NCI-H526 (cell line): Measurements from ENCODE around the gene NXPE3.
A peak's percentile ranks its signal among the peaks of the same experiment; 100 is the strongest.
"Not testable (repeated sequence)": the region's sequence is repeated elsewhere in the genome, so short reads cannot be mapped to it uniquely, and the experiment has no call there.

Source experiments
- DNase-seq, 2 experiments: peaks; one replicate each; lab custom pipeline; 2025; lab: John Stamatoyannopoulos, UW

NXPE3 gene

DNA sequence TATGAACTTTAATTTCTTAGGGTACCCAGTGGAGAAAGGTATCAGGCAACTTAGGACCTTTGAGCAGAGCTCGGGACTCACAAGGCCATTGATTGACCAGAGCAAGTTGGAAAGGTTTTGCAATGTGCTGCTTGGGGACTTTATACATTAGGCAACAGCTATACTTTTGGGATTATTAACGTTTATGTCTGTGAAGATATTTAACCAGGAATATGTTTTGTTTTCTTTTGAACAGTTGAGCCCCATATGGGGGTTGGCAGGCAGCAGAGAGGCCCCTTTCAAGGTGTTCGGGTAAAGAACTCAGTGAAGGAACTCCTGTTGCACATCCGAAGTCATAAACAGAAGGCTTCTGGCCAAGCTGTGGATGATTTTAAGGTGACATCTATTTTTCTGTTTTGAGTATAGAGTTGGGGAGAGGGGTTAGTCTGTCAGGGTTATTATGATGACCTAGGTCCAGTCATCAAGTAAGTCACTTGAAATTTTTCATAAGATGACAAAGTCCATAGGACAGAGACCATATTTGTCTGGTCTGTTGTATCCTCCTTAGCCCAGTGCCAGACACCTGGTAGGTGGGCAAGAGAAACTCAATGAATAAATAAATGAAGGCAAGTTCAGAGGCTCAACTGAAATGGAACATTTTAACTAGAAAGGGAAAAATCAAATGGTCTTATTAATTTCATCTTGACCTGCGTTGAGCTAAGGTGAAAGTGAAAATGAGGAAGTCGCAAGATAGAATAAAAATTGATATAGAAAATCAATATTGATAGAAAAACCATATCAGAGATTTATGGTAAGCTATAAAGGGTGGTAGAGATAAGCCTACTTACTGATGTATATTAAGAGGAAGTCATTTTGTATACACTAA lies 73.1 kb downstream of the NXPE3 start:
- DNase-seq, result no peak

DNA sequence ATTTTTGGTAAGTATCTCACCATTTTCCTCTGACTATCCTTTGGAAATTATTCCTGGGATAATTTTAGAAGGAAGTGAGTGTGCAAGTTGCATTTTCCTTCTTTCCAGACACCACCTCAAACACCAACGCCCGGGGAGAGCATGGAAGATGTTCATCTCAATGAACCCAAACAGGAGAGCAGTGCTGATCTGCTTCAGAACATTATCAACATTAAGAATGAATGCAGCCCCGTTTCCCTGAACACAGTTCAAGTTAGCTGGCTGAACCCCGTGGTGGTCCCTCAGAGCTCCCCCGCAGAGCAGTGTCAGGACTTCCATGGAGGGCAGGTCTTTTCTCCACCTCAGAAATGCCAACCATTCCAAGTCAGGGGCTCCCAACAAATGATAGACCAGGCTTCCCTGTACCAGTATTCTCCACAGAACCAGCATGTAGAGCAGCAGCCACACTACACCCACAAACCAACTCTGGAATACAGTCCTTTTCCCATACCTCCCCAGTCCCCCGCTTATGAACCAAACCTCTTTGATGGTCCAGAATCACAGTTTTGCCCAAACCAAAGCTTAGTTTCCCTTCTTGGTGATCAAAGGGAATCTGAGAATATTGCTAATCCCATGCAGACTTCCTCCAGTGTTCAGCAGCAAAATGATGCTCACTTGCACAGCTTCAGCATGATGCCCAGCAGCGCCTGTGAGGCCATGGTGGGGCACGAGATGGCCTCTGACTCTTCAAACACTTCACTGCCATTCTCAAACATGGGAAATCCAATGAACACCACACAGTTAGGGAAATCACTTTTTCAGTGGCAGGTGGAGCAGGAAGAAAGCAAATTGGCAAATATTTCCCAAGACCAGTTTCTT lies 74.2 kb downstream of the NXPE3 start:
- DNase-seq, result no peak

DNA sequence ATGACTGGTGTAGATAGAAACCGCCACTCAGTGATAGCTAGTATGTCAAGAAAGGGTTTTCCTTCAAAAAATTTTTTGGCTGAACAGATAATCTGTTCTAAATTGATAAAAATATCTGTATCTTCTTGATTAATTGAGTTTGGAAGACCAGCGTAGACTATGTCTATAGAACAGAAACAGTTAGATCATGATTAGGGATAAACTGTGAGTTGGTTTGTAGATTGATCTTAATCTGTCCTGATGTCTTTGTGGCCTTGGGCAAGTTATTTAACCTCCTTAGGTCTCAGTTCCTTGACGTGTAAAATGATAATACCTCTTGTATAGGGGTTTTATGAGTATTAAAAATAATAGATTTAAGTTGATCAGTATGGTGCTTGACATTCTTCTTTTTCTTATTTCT lies 75.0 kb downstream of the NXPE3 start:
- DNase-seq, result no peak

DNA sequence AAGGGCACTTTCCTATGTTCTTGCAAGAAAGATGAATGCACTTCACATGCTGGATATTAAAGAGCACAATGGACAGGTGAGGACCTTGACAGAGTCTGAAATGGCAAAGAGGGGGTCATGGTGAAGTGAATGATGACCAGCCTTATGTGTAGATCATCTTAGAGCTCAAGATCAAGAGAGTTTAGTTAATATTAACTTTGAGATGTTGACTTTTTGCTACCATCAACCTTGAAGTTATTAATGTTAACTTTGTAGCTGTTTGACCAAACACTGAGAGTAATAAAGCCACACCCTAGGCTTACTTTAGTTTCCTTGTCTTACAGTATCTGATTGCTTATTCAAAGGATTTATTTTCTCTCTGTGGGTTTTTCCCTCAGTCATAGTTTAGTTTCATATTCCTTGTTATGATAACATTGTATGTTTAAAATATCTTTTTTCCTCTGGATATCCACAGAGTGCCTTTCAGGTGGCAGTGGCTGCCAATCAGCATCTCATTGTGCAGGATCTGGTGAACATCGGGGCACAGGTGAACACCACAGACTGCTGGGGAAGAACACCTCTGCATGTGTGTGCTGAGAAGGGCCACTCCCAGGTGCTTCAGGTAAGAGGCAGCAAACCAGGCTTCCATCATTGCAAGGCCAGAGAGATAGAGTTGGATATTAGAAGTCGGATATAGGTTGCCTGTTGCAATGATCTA lies 75.7 kb downstream of the NXPE3 start:
- DNase-seq, result no peak

DNA sequence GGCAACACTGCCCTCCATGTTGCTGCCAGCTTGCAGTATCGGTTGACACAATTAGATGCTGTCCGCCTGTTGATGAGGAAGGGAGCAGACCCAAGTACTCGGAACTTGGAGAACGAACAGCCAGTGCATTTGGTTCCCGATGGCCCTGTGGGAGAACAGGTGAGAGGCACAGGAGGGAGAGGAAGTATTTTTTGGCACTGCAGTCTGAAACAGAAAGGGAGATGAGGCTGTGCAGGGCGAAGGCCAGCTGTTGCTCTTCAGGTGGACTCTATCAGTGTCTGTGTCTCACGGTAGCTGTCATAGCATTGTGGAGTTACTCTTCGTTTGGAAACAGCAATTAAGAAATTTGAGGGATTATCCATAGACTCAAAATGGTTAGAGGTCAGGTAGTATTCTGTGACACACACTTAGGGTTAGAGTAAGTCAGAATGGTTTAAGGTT lies 78.3 kb downstream of the NXPE3 start:
- no peak for DNase-seq

DNA sequence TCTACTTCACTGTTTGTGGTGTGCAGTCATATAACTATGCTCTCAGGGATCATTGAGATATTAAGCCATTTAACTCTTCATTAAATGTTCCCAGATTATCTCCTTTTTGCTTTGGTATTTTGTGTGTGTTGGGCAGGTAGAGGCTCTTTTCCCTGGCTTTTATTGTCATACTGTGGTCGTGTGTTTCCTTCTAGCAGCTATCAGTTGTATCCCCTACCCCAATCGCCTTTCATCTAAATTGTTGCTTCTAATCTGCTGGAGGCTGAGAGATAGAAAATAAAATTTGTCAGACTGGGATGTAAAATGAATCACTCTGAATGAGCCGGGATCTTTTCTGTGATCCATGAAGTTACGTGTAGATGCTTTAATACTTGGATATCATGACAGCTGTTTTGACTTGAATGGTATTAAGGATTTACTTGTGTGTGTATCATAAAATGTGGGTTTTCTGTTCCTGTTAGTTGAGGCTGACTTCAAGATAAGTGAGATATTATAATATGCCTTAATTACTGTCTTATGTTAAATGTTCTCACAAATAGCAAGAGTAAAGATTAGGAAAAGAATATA lies 79.5 kb downstream of the NXPE3 start:
- no peak for DNase-seq

DNA sequence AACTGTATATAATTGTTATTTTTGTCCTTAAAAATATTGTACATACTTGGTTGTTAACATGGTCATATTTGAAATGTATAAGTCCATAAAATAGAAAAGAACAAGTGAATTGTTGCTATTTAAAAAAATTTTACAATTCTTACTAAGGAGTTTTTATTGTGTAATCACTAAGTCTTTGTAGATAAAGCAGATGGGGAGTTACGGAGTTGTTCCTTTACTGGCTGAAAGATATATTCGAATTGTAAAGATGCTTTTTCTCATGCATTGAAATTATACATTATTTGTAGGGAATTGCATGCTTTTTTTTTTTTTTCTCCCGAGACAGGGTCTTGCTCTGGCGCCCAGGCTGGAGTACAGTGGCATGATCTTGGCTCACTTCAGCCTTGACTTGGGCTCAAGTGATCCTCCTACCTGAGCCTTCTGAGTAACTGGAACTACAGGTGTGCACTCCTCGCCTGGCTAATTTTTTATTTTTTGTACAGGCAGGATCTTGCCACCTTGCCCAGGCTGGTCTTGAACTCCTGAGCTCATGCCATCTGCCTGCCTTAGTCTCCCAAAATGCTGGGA lies 81.0 kb downstream of the NXPE3 start:
- DNase-seq, result no peak

DNA sequence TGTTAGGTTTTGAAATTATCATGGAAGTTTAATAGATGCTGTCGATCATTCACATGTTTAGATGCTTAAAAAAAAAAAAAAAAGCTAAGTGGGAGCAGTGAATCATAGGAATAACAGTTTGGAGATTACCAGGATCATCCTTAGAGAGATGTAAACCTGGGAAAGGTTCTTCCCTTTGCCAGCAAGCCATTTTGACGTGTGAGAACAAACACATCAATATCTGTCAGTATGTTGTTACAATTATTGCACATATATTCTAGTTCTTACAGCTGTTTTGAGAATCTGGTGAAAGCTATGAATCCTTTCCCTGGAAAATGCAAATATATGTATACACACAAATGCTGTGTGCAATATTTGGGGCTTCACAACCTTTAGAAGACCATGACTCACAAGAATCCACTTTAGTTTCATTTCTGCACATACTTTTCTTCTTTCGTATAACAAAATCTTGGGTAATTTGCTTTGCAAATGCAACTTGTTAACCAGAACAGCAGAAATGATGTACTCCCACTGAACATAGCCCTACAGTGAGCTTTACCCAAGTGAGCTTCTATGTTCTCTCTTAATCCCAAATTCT lies 82.3 kb downstream of the NXPE3 start:
- peak; percentile 15 to 36 for DNase-seq

DNA sequence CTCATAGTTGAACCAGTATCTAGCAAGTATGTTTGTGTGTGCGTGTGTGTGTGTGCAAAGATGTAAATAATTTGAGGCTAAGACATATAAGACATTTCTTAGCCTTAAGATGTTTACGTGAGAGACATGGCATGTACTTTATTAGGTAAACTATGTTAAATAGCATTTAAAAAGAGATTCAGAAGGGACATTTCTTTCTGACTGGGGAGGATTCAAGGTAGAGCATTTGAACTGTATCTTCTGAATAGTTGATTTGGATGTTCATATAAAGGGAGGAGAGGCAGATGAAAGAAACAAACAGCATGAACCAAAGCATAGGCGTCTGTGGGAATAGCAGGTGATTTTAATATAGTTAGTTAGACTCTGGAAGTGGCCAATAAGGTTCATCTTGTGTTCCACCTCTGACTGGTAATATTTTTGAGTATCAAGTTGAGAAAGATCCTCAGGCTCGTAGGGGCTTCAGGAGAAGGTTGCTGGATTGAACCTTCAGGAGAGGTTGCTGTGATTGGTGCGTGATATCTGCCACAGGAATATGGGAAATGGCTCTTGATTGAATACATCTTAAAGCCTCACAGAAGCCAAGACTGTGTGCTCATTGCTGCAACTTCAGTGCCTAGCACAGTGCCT lies 82.9 kb downstream of the NXPE3 start:
- DNase-seq, result no peak

DNA sequence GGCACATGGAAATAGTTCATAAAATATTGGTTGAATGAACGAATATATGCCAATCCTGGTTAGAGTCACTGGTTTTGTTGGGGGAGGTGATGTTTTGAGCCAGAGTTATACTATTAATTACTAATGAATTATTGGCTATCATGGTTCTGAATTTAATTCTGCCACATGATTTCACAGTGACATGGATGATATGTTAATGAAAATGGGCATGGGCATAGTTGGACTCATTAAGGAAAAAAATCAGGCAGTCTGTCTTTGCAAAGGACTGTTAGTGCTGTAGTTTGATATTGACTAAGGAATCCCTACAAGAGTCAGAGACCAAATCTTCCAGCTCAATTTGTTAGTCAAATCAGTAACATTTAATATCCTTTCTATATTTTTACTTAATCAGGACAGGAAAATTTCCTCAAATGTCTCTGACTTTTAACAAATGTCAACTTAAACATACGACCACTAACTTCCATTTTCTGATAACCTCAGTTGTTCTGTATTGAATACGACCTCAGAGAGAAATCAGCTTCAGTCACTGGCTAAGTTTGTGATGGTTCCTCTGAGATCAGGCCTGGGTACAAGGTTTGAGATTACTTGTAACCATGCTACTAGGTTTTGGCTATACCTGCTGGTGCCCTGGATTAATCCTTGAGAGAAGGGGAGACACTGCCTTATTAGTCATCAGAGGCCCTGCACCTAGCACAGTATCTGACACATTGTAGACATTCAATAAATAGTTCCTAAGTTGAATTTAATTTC lies 83.6 kb downstream of the NXPE3 start:
- peak in 1 of 2 experiments; percentile 16 for DNase-seq

DNA sequence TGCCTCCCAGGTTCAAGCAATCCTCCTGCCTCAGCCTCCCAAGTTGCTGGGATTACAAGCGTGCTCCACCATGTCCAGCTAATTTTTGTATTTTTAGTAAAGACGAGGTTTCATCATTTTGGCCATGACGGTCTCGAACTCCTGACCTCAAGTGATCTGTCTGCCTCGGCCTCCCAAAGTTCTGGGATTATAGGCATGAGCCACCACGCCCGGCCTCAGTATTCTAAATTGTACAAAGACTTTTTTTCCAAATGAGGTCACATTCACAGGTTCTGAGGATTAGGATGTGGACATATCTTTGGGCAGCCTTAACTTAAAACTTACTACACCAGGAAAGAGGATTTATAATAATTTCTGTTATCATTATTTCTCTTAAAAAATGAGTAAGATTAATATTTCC lies 85.9 kb downstream of the NXPE3 start:
- DNase-seq, result not testable (repeated sequence)

DNA sequence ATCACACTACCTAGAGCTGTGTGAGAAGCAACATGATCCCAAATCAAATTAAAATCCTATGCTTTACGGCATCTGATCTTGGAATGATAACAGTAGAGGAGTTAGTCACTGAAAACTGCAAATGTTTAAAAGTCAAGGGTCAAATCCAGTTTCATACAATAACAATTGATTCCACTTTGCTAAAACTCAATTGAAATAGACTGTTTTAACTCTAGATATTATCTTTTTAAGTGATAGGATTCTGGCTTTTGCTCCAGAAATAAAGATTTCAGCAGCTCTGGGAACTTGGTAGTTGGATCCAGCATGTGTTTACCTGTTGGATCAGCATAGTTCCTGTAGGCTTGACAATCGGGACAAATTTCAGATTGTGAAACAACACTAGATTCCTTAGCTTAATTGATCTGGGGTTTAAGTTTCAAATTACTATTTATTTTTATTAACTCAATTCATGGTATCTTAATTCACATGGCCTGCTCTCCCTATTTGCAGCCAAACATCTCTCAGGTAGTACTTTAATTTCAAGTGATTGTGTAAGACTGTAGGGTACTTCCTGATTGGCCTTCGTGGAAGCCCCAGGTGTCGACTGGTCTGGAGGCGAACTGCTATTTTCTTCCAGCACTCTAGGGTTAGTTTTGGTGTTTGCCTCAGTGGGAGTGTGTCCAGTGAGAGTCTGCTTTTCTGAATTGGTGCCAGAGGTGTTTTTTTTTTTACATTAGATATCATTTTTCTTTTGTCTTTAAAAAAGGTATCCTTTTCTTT lies 86.9 kb downstream of the NXPE3 start:
- no peak for DNase-seq

DNA sequence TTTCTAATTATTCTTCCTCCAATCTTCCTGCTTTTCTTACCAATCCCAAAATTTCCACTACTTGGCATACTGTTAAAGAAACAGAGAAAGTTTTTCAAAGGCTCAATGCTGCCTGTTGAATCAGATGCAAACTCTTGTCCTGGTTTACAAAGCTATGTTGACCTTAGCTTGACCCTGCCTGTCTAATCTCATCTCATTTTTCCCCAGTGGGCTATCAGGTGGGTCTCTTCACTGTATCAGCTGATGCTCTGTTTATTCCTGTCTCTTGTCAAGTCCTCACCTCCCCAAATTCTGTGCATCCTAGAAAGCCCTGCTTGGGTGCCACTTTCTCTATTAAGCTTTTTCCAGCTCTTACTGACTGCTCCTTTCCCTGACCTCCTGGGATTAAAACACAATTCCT lies 88.5 kb downstream of the NXPE3 start:
- no peak for DNase-seq

DNA sequence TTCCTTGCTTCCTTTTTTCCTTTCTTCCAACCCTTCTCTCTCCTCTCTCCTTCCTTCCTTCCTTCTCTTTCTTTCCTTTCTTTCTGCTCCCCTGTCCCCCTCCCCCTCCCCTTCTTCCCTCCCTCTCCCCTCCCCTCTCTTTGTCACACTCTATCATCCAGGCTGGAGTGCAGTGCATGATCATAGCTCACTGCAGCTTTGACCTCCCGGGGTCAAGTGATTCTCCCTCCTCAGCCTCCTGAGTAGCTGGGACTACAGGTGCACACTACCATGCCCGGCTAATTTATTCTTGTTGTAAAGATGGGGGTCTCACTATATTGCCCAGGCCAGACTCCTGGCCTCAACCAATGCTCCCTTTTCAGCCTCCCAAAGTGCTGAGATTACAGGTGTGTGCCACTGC lies 89.0 kb downstream of the NXPE3 start:
- DNase-seq, result no peak

DNA sequence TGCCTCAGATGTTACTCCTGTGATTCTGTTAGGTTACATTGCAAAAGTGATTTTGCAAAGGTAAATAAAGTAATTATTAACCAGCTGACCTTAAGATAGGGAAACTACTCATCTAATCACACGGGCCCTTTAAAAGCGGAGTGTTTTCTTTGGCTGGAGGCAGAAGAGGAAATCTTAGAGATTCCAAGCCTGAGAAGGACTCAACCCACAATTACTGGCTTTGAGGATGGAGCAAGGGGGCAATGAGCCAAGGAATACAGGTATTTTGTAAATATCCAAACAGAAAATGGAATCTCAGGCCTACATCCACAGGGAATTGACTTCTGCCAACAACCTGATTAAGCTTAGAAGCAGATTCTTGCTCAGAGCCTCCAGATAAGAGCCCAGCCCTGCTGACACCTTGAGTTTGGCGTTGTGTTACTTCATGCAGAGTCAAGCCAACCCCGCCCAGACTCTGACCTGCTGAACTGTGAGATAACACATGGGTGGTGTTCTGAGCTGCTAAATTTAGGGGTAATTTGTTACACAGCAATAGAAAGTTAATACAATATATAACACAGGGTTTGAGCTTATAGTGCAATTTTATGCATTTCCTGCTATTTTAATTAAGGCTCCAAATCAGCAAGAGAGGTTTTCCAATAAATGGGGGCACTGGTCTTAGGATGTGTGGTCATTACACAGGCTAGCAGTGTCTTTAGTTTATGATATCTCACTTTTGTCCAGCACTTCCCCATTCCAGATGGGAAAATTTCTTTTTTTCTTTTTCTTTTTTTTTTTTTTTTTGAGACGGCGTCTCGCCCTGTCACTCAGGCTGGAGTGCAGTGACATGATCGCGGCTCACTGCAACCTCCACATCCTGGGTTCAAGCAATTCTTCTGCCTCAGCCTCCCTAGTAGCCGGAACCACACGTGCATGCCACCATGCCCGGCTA lies 89.8 kb downstream of the NXPE3 start:
- DNase-seq, result no peak

DNA sequence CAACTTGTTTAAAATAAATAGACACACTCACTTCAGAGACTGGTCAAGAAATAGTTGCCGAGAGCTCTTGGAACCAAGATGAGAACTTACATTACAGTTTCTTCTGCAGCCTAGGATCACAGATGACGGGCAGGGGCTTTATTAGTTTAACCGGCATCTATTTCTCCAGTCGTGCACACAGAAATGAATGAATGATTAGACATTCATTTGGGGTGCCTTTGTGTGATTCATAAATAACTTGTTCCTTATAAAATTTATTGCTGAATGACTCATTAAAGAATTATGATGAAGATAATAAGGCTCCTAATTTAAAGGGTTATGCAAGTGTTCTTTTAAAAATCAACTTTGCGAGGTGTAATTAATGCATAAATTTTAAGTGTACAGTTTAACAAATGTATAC lies 91.1 kb downstream of the NXPE3 start:
- DNase-seq, result no peak

DNA sequence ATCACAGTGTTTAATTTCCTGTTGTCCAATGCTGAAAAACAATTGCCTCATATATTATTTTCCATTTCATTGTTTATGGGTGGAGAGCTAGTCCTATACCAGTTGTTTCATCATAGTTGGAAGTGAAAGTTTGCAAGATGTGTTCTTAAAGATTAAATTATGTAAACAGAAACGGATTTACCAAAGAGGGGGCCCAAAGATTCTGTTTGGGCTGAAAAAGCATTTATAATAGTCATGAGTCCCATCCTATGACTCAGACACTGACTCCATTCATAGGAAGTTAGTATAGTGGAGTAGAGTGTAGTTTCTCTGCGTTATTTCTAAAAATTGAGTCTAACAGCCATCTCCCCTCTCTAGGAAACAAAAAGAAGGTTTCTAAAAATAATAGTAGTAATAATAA lies 94.6 kb downstream of the NXPE3 start:
- DNase-seq, result no peak

DNA sequence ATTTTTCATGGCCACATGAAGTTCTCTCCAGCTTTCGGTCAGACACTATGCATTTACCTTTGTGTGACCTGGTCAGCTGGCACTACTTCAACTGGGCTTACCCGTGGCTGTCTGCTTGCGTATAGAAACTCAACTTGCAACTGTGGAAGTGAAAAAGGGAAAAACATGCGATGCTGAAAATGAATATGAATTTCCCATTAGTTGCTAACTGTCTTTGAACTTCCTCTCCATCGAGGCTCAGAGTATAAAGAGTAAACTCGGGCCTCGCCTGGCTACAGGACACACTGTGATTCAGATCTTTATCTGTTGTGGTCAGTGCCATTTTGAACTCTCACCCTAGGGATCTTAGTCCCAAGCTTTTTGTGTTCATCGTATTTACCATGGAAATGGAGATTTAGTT lies 97.1 kb downstream of the NXPE3 start:
- no peak for DNase-seq
